Lung (tissue), 12 donors: ENCODE data around the gene EPHA6. TPM values are rescaled to one million over a fixed set of nuclear protein-coding genes. Genes with fewer than 3 reads are reported as not detected.

Experiments used
- ATAC-seq: fragments of 200-7000 bp; cut with Tn5 transposase; one replicate; pipeline ENCODE4 v1.9.1; 2020; ENCODE audit warnings: moderate number of reproducible peaks; ENCODE audit not compliant: insufficient read depth, low FRiP score
- DNase-seq, 3 donors: peaks; one replicate each; pipeline ENCODE4 v3.0.0-alpha.2; 2013 to 2017
- H3K27ac ChIP-seq, 2 donors: one replicate each; pipeline ENCODE4 v1.5.1; 2013; ENCODE audit warnings: mild to moderate bottlenecking in 2 of 2, moderate library complexity in 2 of 2, control low read depth in 1 of 2, inconsistent platforms in 1 of 2, low read depth in 1 of 2, low read length in 1 of 2
- H3K27me3 ChIP-seq, 3 donors: one replicate each; pipeline ENCODE4 v1.5.1; 2013; ENCODE audit warnings: low read length in 2 of 3; ENCODE audit not compliant: control insufficient read depth in 3 of 3, insufficient read depth in 3 of 3
- H3K36me3 ChIP-seq, 4 donors: one replicate each; pipeline ENCODE4 v1.5.1; 2013; ENCODE audit warnings: low read length in 4 of 4, mild to moderate bottlenecking in 1 of 4, moderate library complexity in 1 of 4; ENCODE audit not compliant: control insufficient read depth in 4 of 4, insufficient read depth in 4 of 4
- H3K4me1 ChIP-seq, 5 donors: one replicate each; pipeline ENCODE4 v1.5.1; 2013; ENCODE audit warnings: low read length in 5 of 5, mild to moderate bottlenecking in 2 of 5, moderate library complexity in 1 of 5; ENCODE audit not compliant: control insufficient read depth in 5 of 5, insufficient read depth in 5 of 5
- H3K4me3 ChIP-seq: one replicate; pipeline ENCODE4 v1.5.1; 2013; ENCODE audit warnings: mild to moderate bottlenecking, control low read depth, moderate library complexity
- H3K9ac ChIP-seq, 2 donors: one replicate each; pipeline ENCODE4 v1.5.1; 2013; ENCODE audit warnings: low read length in 2 of 2, control low read depth in 1 of 2; ENCODE audit not compliant: insufficient read depth in 1 of 2
- H3K9me3 ChIP-seq, 4 donors: one replicate each; pipeline ENCODE4 v1.5.1; 2013; ENCODE audit warnings: low read length in 3 of 4, mild to moderate bottlenecking in 1 of 4, moderate library complexity in 1 of 4; ENCODE audit not compliant: control insufficient read depth in 4 of 4, insufficient read depth in 3 of 4
- CTCF ChIP-seq: IDR thresholded peaks from 2 replicates; pipeline ENCODE4 v1.5.1; 2012; ENCODE audit warnings: mild to moderate bottlenecking; ENCODE audit errors: control extremely low read depth, extremely low read depth
- WGBS, 2 donors: extraction: QIAGEN DNeasy Blood & Tissue Kit; methylation state at CpG; one replicate each; pipeline ENCODE4 v1.1.7; 2013; 5-methylcytosine and 5-hydroxymethylcytosine counted together
- polyA plus RNA-seq, 2 donors: library from polyadenylated mRNA; stranded (reverse); fragments of 200-250 nt; gene quantifications; one replicate each; pipeline ENCODE4 v1.2.1, GENCODE V29; 2013
- total RNA-seq, 2 donors: library from RNA; depleted of rRNA in 1 of 2; stranded (reverse); fragments of >200 nt in 1 of 2; gene quantifications; one replicate each; pipeline ENCODE4 v1.2.1, GENCODE V29; 2014 to 2021
- donor health status: control.
- donor health status: control.
- donor health status: Bipolar disorder and iron deficiency.
- donor health status: healthy.
- donor health status: DM: yes; HTN: yes; CAD: no.

Gene EPHA6
- total and polyA plus RNA-seq, 4 donors, result 0.31 to 1.3 TPM; not detected in 2

GRCh38 chr3:96986241-96986640 is 171.8 kb downstream of the EPHA6 start:
- no peak for DNase-seq
- no peaks in the 10 kb centered on the region for H3K36me3 ChIP-seq
- no peaks in the 10 kb centered on the region for H3K4me1 ChIP-seq
- H3K4me3 ChIP-seq, result no peak overlapping the region
- H3K9me3 ChIP-seq, result peaks cover 0 to 7% (median 0%) of the 10 kb centered on the region in 4 donors
- no peak overlapping the region for H3K9ac ChIP-seq
- no peak overlapping the region for H3K27ac ChIP-seq
- no peaks in the 10 kb centered on the region for H3K27me3 ChIP-seq
- WGBS, 2 donors, result 87 to 96% methylated on average over 1 of the region's 1 CpG
- ATAC-seq, result no peak
- no peak for TF ChIP-seq CTCF

- Histone ChIP-seq H3K4me3 (no peak overlapping the region), H3K27ac (no peak overlapping the region), H3K4me1 (peaks cover 0 to 4% (median 0%) of the 10 kb centered on the region in 5 donors), H3K27me3 (no peaks in the 10 kb centered on the region), H3K36me3 (no peaks in the 10 kb centered on the region), H3K9me3 (no peaks in the 10 kb centered on the region), H3K9ac (no peak overlapping the region)
- ATAC-seq, result no peak
- no peak for DNase-seq
- TF ChIP-seq CTCF, result no peak
- WGBS, 2 donors, result 76 to 82% methylated on average over 2 of the region's 2 CpGs
Observed at GRCh38 chr3:96991231-96991630, 176.8 kb downstream of the EPHA6 start.

- H3K9ac ChIP-seq, result no peak overlapping the region
- H3K27ac ChIP-seq, result no peak overlapping the region
- H3K4me1 ChIP-seq, result peaks cover 0 to 4% (median 0%) of the 10 kb centered on the region in 5 donors
- ATAC-seq (no peak), DNase-seq (peak in 2 of 3 donors; percentile 10 to 24)
- 66 to 69% methylated on average over 4 of the region's 4 CpGs for WGBS, 2 donors
- no peaks in the 10 kb centered on the region for H3K36me3 ChIP-seq
- no peaks in the 10 kb centered on the region for H3K9me3 ChIP-seq
- H3K27me3 ChIP-seq, result no peaks in the 10 kb centered on the region
- no peak for TF ChIP-seq CTCF
- no peak overlapping the region for H3K4me3 ChIP-seq
Observed at GRCh38 chr3:96991800-96992365, 177.5 kb downstream of the EPHA6 start.

GRCh38 chr3:96994988-96995387 is 180.6 kb downstream of the EPHA6 start:
- WGBS, 2 donors, result 84 to 86% methylated on average over 3 of the region's 3 CpGs

More at GRCh38 chr3:96994988-96995387, 180.6 kb downstream of the EPHA6 start:
- no peak overlapping the region for H3K27ac ChIP-seq
- no peak overlapping the region for H3K4me3 ChIP-seq
- no peaks in the 10 kb centered on the region for H3K27me3 ChIP-seq
- ATAC-seq (no peak), DNase-seq (no peak)
- H3K9me3 ChIP-seq, result no peaks in the 10 kb centered on the region
- H3K4me1 ChIP-seq, result peaks cover 0 to 4% (median 0%) of the 10 kb centered on the region in 5 donors
- no peak for TF ChIP-seq CTCF
- no peak overlapping the region for H3K9ac ChIP-seq
- no peaks in the 10 kb centered on the region for H3K36me3 ChIP-seq
